GM19395 (cell line): Measurements from ENCODE around the gene TAS2R42.
A peak's percentile ranks its signal among the peaks of the same experiment; 100 is the strongest.

ENCODE experiments used
- ATAC-seq: cut with Tn5 transposase; IDR thresholded peaks from one replicate; pipeline ENCODE4 v1.9.1; 2021; ENCODE audit warnings: mild to moderate bottlenecking, moderate library complexity; ENCODE audit not compliant: unreplicated experiment

Gene TAS2R42

GRCh38 chr12:11186837-11187236 is at the start of gene TAS2R42:
Gene TAS2R42, minus strand, starts transcription at chr12:11186937. Its CDS starts 0 bp downstream, at chr12:11186937.
- no peak for ATAC-seq

GRCh38 chr12:11233532-11233931 is 46.8 kb upstream of the TAS2R42 start:
- no peak for ATAC-seq

GRCh38 chr12:11228296-11228879 is 41.7 kb upstream of the TAS2R42 start:
- ATAC-seq: peak; percentile 76

DNA sequence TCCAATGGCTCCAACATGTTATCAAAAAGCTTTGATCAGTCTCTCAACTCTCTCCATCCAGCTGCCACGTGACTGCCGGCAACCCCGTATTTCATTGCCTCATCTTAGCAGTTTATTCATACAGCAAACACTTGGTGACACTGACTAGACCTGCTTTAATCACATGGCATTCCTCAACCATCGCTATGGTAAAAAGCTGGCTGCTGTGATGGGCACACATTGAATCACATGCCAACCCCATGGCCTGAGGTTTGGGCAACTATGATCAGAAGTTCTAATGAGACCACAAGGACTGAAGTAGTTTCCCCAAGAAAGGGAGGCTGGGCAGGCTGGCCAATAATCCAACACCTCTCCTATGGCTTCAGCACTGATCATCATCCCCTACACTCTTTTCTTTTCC is 40.6 kb upstream of the TAS2R42 start:
- ATAC-seq: no peak

GRCh38 chr12:11209113-11209512 is 22.4 kb upstream of the TAS2R42 start:
- ATAC-seq: no peak

- ATAC-seq: no peak
Observed at GRCh38 chr12:11204173-11204572, 17.4 kb upstream of the TAS2R42 start.

DNA sequence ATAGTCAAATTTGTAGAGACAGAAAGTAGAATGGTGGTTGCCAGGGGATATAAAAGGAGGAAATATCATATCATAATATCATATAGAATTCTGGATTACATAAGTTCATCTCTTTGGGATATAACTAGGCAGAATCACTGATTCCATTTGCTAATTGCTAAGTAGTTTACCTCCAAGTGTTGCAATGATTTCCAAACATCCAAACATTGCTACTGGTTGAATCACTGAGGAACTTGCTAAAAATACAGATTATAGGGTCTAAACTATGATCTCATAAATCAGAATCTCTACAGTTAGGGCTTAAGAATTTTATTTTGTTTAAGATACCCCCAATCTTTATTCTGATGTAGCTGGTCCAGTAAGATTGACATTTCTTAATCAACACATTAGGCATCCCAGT is 16.1 kb upstream of the TAS2R42 start:
- no peak for ATAC-seq

DNA sequence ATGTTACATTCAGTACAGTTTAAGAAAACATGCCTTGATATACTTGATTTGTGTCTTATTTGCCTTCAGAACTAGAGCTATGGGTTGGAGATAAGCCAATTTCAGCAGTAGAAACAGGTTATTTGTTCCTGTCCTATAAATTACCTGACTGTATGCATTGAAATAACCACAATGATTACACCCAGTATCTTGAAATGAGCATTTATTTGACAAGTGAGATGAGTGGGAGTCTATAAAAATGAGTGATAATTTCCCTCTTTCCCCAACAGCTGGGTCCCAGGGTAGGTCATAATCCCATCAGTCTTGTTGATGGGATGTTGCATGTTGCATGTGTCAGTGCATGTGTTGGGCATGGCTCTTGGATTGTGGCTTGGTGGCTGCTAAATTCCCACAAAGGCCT is 3.7 kb downstream of the TAS2R42 start:
- ATAC-seq: no peak

GRCh38 chr12:11182529-11182928 is 4.2 kb downstream of the TAS2R42 start:
- ATAC-seq: no peak

GRCh38 chr12:11178250-11178649 is 8.5 kb downstream of the TAS2R42 start:
- no peak for ATAC-seq

- ATAC-seq: no peak
Observed at GRCh38 chr12:11174022-11174421, 12.7 kb downstream of the TAS2R42 start.

DNA sequence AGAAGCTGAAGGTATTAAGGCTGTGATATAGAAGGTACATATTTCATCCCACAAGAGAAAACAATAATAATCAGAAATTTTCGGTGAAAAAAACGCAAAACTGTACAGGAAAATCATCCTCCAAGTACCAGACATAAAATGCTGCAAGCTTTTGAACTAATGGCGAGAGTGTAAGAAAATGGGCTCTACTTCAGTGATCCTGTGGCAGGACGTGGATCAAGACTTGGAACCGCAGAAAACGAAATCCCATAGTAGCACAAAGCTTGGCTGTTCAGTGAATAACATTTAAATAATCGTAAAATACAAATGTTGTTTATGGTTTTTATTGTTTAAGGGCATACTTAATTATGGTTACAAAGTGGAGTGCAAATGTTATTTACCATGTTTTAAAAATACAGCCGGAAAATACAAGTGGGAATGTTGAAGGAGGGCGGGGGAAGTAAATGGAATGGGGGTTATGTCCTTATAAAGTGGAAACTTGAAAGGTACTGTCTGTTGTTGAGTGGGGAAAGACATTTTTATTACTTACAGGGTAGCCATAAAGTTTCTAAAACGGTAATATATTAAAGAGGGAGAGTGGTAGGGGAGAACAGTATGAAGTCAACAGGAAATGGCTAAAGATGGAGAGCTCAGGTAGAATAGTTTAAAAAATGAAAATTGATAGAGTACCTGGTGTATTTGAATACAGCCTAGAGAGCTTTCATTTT is 14.6 kb downstream of the TAS2R42 start:
- ATAC-seq: no peak

DNA sequence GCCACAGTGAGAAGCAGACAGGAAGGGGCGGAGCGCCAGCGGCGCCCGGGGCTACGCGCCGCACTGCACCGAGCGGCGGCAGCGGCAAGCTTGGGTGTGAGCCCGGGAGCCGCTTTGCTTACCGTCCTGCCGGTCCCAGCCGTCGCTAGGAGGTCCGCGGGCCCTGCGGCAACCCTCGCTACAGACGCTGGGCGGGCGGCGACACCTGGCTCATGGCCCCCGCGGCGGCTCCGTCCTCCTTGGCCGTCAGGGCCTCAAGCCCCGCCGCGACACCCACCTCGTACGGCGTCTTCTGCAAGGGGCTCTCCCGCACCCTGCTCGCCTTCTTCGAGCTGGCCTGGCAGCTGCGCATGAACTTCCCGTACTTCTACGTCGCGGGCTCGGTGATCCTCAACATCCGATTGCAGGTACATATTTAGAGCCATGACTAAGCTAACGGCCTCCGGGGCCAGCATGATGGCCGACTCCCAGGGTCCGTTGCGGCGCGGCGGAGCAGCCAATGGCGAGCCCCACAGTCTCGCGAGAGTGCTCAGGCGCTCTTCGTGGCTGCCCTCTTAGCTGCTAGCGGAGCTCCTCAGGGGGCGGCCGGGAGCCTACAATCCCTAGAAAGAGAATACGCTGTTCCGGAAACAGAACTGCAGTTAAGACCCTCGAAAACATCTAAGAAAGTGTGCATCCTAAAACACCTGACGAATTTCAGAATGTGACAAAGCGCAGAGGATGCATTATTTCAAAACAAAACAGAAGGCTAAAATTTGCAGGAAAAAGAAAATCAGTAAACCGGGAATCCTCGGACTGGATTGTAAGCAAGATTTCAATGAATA is 15.4 kb downstream of the TAS2R42 start, which contains the start of gene SMIM10L1:
SMIM10L1 (plus strand) TSS at position 50 of the 824 bp plus-strand sequence; CDS start at position 213, 163 bp downstream.
- ATAC-seq: peak; percentile 97

- ATAC-seq: no peak
Observed at GRCh38 chr12:11170810-11171144, 16.0 kb downstream of the TAS2R42 start.

DNA sequence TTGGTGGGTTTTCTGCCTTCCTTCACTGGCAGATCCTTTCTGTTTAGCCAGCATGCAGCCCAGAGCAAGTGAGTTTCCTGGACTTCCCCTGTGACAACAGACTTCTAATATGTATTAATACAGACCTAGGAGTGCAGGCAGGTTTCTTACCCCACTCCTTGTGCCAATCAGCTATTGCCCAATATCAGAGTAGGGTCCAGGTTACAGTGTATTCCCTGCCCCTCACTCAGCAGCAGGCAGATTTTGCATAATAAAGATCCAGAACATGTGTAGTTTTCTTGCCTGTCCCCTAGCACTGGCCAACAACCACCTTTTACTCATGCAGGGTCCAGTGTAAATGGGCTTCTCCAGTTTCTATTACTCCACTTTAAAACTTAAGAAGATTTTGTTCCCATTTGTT is 20.4 kb downstream of the TAS2R42 start:
- no peak for ATAC-seq

GRCh38 chr12:11164384-11164783 is 22.4 kb downstream of the TAS2R42 start:
- ATAC-seq: no peak

- ATAC-seq: no peak
Observed at GRCh38 chr12:11162502-11162901, 24.2 kb downstream of the TAS2R42 start.

GRCh38 chr12:11158885-11159444 is 27.8 kb downstream of the TAS2R42 start:
- no peak for ATAC-seq

DNA sequence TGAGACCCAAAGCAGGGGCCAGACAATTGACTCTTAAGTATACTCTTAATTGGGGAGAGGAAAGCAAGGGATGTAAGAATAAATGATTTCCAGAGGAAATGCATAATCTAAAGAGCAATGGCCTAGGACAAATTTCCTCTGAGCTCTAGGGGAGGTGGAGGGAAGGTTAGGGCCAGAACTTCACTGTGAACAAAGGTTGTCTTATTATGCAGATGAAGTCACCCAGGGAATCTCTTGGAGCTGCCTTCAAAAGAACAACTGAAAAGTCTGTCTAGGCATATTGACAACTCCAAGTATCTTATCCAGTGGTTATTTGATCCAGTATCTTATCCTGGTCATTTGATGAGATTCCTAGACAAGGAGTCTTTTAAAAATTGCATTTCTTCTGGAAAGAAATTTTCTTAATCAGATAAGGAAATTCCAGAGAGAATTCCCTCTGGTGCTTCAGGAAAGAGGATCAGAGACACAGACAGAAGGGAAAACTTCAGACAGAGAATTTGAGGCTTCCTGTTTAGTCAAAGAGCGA is 32.3 kb downstream of the TAS2R42 start:
- ATAC-seq: no peak

GRCh38 chr12:11152725-11153124 is 34.0 kb downstream of the TAS2R42 start:
- ATAC-seq: no peak

GRCh38 chr12:11150832-11151231 is 35.9 kb downstream of the TAS2R42 start:
- ATAC-seq: no peak
